ENCODE measurements around the gene XIRP1.

DNA sequence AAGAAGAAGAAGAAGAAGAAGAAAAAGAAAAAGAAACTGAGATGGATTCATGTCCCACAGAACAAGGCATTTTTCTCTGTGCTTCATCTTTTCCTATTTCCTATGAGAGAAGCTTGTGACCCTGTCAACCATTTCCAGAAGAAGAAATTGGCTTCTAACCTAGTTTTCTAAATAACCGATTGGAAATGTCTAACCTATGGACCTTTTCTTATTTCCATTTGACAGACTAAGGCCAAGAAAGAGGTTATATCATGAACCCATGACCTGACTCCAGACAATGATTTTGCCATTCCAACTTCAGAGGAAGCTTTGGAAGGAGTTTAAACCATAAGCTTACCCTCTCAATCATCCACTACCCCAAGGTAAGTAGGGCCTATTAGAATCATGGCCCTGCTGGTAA lies 22.7 kb downstream of the XIRP1 start:
- TF ChIP-seq ZNF138 (CRISPR knock-in tag; IDR thresholded peaks at IDR 0.05; ENCODE audit: low read depth) (no peak), MEIS1 (CRISPR knock-in tag; IDR thresholded peaks at IDR 0.05; ENCODE audit: borderline replicate concordance) (no peak), ARID2 (CRISPR knock-in tag; IDR thresholded peaks at IDR 0.05; ENCODE audit: borderline replicate concordance) (no peak), TARDBP (CRISPR knock-in tag; IDR thresholded peaks at IDR 0.05) (no peak), ZMAT3 (CRISPR knock-in tag; conservative IDR thresholded peaks at IDR 0.05) (no peak), ASH2L (IDR thresholded peaks at IDR 0.05; ENCODE audit: insufficient read length, low read depth, low read length) (no peak), NBN (conservative IDR thresholded peaks at IDR 0.05) (no peak), KDM5A (IDR thresholded peaks at IDR 0.05; ENCODE audit: borderline replicate concordance, low read length) (no peak), ZFP36L1 (CRISPR knock-in tag; IDR thresholded peaks at IDR 0.05) (no peak), ZBTB3 (CRISPR knock-in tag; IDR thresholded peaks at IDR 0.05; ENCODE audit: borderline replicate concordance, low read depth) (no peak), SMAD3 (CRISPR knock-in tag; IDR thresholded peaks at IDR 0.05) (no peak)
- TF ChIP-seq, protein P1, sequence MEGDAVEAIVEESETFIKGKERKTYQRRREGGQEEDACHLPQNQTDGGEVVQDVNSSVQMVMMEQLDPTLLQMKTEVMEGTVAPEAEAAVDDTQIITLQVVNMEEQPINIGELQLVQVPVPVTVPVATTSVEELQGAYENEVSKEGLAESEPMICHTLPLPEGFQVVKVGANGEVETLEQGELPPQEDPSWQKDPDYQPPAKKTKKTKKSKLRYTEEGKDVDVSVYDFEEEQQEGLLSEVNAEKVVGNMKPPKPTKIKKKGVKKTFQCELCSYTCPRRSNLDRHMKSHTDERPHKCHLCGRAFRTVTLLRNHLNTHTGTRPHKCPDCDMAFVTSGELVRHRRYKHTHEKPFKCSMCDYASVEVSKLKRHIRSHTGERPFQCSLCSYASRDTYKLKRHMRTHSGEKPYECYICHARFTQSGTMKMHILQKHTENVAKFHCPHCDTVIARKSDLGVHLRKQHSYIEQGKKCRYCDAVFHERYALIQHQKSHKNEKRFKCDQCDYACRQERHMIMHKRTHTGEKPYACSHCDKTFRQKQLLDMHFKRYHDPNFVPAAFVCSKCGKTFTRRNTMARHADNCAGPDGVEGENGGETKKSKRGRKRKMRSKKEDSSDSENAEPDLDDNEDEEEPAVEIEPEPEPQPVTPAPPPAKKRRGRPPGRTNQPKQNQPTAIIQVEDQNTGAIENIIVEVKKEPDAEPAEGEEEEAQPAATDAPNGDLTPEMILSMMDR (CRISPR knock-in tag; IDR thresholded peaks at IDR 0.05), result no peak
- TF ChIP-seq, protein P2, sequence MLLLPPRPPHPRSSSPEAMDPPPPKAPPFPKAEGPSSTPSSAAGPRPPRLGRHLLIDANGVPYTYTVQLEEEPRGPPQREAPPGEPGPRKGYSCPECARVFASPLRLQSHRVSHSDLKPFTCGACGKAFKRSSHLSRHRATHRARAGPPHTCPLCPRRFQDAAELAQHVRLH (CRISPR knock-in tag; IDR thresholded peaks at IDR 0.05; ENCODE audit: borderline replicate concordance, low read depth), result no peak
- TF ChIP-seq, protein P3, sequence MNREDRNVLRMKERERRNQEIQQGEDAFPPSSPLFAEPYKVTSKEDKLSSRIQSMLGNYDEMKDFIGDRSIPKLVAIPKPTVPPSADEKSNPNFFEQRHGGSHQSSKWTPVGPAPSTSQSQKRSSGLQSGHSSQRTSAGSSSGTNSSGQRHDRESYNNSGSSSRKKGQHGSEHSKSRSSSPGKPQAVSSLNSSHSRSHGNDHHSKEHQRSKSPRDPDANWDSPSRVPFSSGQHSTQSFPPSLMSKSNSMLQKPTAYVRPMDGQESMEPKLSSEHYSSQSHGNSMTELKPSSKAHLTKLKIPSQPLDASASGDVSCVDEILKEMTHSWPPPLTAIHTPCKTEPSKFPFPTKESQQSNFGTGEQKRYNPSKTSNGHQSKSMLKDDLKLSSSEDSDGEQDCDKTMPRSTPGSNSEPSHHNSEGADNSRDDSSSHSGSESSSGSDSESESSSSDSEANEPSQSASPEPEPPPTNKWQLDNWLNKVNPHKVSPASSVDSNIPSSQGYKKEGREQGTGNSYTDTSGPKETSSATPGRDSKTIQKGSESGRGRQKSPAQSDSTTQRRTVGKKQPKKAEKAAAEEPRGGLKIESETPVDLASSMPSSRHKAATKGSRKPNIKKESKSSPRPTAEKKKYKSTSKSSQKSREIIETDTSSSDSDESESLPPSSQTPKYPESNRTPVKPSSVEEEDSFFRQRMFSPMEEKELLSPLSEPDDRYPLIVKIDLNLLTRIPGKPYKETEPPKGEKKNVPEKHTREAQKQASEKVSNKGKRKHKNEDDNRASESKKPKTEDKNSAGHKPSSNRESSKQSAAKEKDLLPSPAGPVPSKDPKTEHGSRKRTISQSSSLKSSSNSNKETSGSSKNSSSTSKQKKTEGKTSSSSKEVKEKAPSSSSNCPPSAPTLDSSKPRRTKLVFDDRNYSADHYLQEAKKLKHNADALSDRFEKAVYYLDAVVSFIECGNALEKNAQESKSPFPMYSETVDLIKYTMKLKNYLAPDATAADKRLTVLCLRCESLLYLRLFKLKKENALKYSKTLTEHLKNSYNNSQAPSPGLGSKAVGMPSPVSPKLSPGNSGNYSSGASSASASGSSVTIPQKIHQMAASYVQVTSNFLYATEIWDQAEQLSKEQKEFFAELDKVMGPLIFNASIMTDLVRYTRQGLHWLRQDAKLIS (CRISPR knock-in tag; IDR thresholded peaks at IDR 0.05), result no peak
